Nephron (organoid): Measurements from ENCODE around the gene SHC1.

Experiments used
- H3K27ac Mint-ChIP-seq, 3 experiments: 2 replicates each; pipeline ENCODE4 v1.8.0; 2020; ENCODE audit warnings: mixed read lengths in 3 of 3, mild to moderate bottlenecking in 2 of 3, moderate library complexity in 1 of 3
- H3K27me3 Mint-ChIP-seq: 2 replicates; pipeline ENCODE4 v1.8.0; 2021; ENCODE audit warnings: low read depth, mild to moderate bottlenecking, moderate library complexity, mixed read lengths
- H3K36me3 Mint-ChIP-seq: 2 replicates; pipeline ENCODE4 v1.8.0; 2020; ENCODE audit warnings: low read depth, mixed read lengths
- H3K4me1 Mint-ChIP-seq: 2 replicates; pipeline ENCODE4 v1.8.0; 2020; ENCODE audit warnings: mixed read lengths
- H3K4me3 Mint-ChIP-seq, 3 experiments: 2 replicates each; pipeline ENCODE4 v1.8.0; 2020; ENCODE audit warnings: mild to moderate bottlenecking in 3 of 3, mixed read lengths in 3 of 3, moderate library complexity in 2 of 3
- H3K9me3 Mint-ChIP-seq: 2 replicates; pipeline ENCODE4 v1.8.0; 2020; ENCODE audit warnings: mixed read lengths
- TF ChIP-seq, protein P1 (sequence below), 3 experiments: fragments of 200-600 bp; sonication (generic); IDR thresholded peaks; one replicate each; pipeline ENCODE4 v1.5.0; 2021; ENCODE audit warnings: antibody characterized with exemption in 3 of 3; ENCODE audit not compliant: unreplicated experiment in 3 of 3

SHC1 gene

DNA sequence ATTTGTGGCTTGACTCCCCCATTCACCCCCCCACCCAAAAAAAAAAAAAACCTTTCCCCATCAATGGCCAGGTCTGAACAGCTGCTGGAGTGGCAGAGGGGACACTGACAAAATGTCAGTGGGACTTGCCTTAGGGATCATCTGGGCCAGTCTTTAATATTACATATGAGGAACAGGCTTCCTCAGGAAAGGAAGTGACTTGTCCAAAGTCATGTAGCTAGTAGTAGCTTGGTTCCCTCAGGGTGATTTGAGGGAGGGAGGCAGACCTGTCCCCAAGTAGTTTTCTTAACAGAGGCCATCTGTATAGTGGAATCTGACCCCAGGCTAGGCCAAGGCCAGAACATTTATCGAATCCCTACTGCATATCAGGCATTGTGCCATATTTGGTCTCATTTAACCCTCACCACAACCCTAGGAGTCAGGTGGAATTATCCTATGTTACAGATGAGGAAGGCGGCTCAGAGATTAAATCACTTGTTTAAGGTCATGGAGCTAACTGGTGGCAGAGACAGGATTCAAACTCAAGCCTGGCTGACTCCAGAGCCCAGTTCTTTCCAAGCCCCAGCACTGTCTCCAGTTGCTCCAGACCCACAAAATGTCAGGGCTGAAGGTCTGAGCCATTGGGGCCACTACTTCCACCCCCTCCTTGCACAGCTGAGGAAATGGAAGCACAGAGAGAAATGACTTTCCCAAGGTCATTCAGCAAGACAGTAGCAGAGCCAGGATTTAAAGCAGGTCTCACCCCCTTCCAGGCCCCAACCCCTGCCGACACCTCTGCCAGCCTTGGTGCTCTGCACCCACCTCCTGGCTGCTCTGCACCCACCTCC is 42.4 kb upstream of the SHC1 start:
- H3K4me3 Mint-ChIP-seq: no peak overlapping the region
- TF ChIP-seq, protein P1, sequence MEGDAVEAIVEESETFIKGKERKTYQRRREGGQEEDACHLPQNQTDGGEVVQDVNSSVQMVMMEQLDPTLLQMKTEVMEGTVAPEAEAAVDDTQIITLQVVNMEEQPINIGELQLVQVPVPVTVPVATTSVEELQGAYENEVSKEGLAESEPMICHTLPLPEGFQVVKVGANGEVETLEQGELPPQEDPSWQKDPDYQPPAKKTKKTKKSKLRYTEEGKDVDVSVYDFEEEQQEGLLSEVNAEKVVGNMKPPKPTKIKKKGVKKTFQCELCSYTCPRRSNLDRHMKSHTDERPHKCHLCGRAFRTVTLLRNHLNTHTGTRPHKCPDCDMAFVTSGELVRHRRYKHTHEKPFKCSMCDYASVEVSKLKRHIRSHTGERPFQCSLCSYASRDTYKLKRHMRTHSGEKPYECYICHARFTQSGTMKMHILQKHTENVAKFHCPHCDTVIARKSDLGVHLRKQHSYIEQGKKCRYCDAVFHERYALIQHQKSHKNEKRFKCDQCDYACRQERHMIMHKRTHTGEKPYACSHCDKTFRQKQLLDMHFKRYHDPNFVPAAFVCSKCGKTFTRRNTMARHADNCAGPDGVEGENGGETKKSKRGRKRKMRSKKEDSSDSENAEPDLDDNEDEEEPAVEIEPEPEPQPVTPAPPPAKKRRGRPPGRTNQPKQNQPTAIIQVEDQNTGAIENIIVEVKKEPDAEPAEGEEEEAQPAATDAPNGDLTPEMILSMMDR (IDR thresholded peaks at IDR 0.05; ENCODE audit: unreplicated experiment in 3 of 3): no peak
- no peaks in the 10 kb centered on the region for H3K36me3 Mint-ChIP-seq
- H3K9me3 Mint-ChIP-seq: no peaks in the 10 kb centered on the region
- H3K27me3 Mint-ChIP-seq: no peaks in the 10 kb centered on the region
- H3K27ac Mint-ChIP-seq: peak overlapping the region in 1 of 3 experiments; percentile 58
- peaks cover 10% of the 10 kb centered on the region for H3K4me1 Mint-ChIP-seq

DNA sequence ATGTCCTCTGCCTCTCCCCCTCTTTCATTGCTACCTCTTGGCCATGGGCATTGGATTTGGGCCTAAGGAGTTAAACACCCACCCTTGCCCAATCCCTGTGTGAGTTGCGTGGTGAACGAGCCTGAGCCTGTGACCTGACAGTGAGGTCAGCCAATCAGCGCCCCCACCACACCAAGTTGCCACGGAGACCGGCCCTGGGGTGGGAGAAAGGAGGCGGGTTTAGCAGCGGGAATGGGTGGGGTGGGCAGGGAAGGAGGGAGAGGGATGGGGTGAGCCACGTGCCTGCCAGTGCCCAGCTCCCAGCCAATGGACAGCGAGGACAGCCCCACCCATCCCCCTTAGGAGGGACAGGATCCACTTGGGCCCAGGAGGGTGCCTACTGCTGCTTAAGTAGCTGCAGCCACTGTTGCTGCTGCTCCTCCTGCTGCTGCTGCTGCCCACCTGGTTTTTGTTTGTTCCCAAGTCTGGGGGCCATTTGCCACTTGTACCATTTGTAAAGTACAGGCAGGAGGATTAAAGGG is 41.5 kb upstream of the SHC1 start:
- Mint-ChIP-seq H3K4me3 (no peak overlapping the region), H3K9me3 (no peaks in the 10 kb centered on the region), H3K27me3 (no peaks in the 10 kb centered on the region), H3K36me3 (no peaks in the 10 kb centered on the region), H3K27ac (no peak overlapping the region), H3K4me1 (peaks cover 10% of the 10 kb centered on the region)
- TF ChIP-seq, protein P1 (IDR thresholded peaks at IDR 0.05; ENCODE audit: unreplicated experiment in 3 of 3): no peak

DNA sequence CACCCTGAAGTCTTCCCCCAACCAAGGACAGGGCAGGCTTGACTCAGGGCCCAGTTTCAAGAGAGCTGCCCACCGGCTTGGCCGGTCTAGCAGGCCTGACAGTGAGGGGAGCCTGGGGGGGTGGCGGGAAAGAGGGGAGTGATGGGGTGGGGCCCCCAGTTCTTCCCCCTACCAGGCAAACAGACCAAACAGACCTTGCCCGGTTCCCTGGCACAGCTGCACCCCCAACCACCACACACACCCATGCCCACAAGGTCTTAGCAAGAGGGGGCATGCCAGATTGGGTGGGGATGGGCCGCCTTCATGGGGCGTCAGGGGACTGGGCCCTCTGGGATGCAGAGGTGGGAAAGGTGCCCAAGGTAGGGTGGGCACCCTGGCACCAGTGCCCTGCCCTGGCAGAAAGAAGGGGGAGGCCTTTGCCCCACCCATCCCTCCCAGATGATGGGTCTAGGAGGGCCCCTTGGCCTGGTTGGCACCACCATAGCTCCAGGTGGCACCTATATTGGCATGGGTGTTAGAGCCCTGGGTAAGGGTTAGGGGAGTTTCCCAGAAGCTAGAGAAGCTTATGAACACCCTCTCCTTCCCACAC is 41.0 kb upstream of the SHC1 start:
- TF ChIP-seq, protein P1 (IDR thresholded peaks at IDR 0.05; ENCODE audit: unreplicated experiment in 3 of 3): no peak
- no peaks in the 10 kb centered on the region for H3K36me3 Mint-ChIP-seq
- no peaks in the 10 kb centered on the region for H3K9me3 Mint-ChIP-seq
- H3K4me3 Mint-ChIP-seq: no peak overlapping the region
- no peak overlapping the region for H3K27ac Mint-ChIP-seq
- H3K4me1 Mint-ChIP-seq: peaks cover 16% of the 10 kb centered on the region
- H3K27me3 Mint-ChIP-seq: no peaks in the 10 kb centered on the region

DNA sequence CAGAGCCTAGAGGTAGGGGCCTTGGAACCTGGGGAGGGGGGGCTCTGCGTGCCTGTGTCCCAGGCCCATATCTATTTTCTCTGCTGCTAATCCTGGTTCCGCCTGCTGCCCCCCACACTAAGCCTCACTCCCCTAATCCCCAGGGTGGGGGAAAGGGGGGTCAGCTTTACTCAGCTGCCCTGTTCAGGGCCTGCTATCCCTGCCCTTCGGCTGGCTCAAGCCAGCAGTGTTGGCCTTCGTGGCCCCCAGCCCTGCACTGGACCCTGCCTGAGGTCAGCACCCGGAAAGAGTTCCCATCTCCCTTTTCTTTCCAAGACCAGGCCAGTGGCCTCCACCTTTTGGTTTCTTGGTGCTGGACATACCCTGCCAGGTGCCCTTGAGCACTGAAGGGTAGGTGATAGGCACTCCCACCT is 40.5 kb upstream of the SHC1 start:
- Mint-ChIP-seq H3K4me1 (peaks cover 17% of the 10 kb centered on the region), H3K4me3 (no peak overlapping the region), H3K27me3 (no peaks in the 10 kb centered on the region), H3K36me3 (no peaks in the 10 kb centered on the region), H3K27ac (no peak overlapping the region), H3K9me3 (no peaks in the 10 kb centered on the region)
- TF ChIP-seq, protein P1 (IDR thresholded peaks at IDR 0.05; ENCODE audit: unreplicated experiment in 3 of 3): no peak

DNA sequence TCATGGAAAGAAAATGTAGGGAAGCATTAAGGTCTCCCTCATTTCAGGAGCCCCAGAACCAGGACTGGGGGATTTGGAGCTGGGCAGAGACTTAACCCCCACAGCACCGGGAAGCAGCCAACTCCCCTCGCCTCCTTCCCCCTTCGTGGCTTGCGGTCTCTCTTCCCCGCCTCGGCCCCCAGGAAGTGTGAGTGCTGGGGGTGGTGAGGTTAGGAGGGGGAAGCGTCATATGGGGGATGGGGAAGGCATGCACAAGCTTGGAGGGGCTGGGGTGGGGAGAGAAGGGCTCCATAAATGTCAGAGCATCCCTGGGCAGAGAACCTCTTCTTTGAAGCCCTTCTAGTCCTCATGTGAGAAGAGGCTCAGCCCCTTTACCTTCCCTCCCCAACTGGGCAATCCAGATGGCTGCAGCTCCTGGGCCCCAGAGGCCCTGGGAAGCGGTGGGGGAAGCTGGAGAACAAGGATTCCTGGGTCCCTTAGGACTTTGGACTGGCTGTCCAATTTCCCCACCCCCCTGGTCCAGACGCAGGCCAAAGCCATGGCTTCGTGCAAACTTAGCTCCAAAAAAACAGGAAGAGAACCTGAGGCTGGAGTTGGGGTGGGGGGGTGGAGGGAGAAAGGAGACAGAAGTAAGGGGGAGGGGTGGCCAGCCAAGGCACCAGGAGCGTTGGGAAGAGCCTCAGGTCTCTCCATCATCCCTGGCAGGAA is 39.8 kb upstream of the SHC1 start:
- peaks cover 17% of the 10 kb centered on the region for H3K4me1 Mint-ChIP-seq
- no peaks in the 10 kb centered on the region for H3K9me3 Mint-ChIP-seq
- no peaks in the 10 kb centered on the region for H3K27me3 Mint-ChIP-seq
- TF ChIP-seq, protein P1 (IDR thresholded peaks at IDR 0.05; ENCODE audit: unreplicated experiment in 3 of 3): no peak
- H3K4me3 Mint-ChIP-seq: no peak overlapping the region
- H3K27ac Mint-ChIP-seq: no peak overlapping the region
- no peaks in the 10 kb centered on the region for H3K36me3 Mint-ChIP-seq
